Stomach (tissue), 4 donors: Measurements from ENCODE around the gene C11orf21.

Source experiments
- CTCF ChIP-seq, 7 experiments: fragments of 450-650 bp in 4 of 7; fragments of 200-600 bp in 3 of 7; sonication (generic) in 3 of 7; IDR thresholded peaks; one replicate each; pipeline ENCODE4 v1.5.1; 2016 to 2019; ENCODE audit warnings: antibody characterized with exemption in 7 of 7, control low read depth in 2 of 7, mild to moderate bottlenecking in 1 of 7
- POLR2A ChIP-seq, 4 donors: fragments of 450-650 bp; IDR thresholded peaks; one replicate each; pipeline ENCODE4 v1.6.1; 2016; ENCODE audit warnings: antibody characterized with exemption in 4 of 4, control low read depth in 2 of 4, mild to moderate bottlenecking in 1 of 4, moderate library complexity in 1 of 4

DNA sequence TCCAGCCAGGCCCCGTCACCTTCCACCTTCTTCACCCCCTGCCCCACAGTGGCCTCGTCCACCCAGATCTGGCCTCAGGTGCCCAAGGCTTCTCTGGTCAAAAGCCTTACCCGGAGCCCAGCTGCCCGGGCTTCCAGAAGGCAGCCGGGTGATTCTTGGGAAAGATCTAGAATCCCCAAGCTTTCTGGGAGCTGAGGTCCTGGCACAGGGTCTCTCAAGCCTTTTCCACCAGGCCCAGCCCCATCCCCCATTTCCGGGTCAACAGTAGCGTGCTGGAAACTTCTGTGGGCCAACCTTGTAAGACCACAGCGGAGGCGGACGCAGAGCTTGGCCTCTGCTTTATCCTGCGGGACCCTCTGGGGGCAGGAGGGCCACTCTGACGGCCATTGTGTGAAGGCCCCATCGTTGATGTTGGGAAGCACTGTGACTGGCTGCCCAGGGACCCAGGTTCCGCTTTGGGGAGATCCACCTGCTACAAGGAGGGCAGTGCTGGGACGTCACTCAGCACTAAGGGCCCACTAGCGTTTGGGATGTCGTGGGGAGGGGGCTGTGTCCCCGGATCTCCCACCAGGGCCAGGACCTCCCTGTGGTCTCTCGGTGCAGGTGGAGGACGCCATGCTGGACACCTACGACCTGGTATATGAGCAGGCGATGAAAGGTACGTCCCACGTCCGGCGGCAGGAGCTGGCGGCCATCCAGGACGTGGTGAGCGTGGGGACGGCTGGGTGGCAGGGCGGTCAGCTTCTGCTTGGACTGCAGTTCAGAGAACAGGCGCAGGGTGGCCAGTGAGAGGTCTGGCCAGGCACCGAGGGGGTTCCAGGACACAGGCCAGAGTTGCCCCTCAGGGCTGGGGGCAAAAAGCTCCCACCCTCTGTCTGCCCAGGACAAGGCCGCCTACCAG is 11.6 kb upstream of the C11orf21 start:
- no peak for TF ChIP-seq POLR2A (IDR thresholded peaks at IDR 0.05)
- TF ChIP-seq CTCF (IDR thresholded peaks at IDR 0.05), result no peak
